HG03139 (cell line): ENCODE results near the gene SEMA6D.

Source experiments
- ATAC-seq: cut with Tn5 transposase; IDR thresholded peaks from one replicate; pipeline ENCODE4 v1.9.1; 2021; ENCODE audit not compliant: unreplicated experiment

SEMA6D gene

DNA sequence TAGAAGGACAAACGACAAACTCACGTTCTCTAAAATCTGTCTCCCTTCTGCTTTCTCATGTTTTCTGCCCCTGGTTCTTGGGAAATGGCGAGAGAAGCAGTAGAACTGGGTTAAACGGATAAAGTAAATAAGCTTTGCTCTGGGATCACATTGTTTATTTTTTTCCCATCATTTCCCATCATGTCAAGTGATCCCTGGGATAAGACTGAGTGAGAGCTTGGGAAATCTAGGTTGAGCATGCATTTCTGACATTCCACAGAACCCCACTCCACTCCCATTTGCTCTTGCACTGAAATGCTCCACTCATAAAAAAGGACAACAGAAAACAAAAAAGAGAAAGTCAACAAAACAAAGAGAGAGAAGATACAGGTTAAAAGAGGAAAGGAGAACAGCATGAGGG is 69.1 kb downstream of the SEMA6D start:
- no peak for ATAC-seq

DNA sequence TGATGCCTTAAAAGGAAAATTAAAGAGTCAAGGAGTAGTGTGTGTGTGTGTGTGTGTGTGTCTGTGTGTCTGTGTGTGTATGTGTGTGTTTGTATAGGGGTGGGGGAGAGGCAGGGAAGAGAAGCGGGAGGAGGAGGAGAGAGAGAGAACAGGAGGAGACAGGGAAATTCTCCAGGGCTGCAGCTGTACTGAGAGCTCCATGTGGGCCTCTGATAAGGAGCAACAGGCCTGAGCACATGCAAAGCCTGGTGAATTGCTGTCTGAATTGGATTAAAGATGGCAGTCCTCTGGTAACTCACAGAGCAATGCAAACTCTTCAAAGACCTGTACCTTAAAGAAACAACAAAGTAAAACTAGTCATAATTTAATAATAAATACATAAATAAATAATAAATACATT is 70.6 kb downstream of the SEMA6D start:
- ATAC-seq = no peak

DNA sequence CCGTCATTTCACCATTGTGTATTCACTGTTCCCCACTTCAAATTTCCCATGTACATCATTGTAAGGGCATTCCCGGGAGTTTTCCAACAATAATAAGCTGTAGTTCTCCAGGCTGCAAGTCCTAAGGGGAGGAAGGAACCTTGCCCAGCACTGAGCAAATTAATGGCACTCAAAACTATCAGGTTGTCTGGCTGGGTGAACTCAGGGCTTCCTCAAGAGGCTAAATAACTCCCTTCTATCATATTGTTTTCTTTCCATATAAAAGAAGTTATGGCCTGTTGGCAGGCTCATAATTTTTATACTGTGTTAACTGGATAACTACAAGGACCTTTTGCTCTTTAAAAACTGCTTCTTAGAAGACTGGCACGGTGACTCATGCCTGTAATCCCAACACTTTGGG is 71.4 kb downstream of the SEMA6D start:
- ATAC-seq = no peak

DNA sequence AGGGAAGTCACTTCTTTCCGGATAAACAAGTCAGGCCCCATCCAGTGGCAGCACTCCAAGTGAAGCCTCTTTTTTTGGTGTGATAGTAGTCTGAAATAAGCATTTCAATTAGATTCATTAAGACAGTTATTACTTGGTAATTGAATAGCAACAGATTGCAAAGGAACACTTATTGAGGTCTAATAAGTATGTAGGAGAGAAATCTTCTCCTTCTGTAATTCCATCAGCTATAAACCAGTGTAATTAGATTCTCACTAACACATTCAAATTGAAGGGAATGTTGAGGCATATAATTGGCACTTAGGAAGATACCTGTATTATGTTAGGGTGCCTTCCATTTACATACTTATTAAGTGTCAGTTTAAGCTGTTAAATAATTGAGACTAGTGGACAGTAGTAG is 73.9 kb downstream of the SEMA6D start:
- ATAC-seq = no peak

DNA sequence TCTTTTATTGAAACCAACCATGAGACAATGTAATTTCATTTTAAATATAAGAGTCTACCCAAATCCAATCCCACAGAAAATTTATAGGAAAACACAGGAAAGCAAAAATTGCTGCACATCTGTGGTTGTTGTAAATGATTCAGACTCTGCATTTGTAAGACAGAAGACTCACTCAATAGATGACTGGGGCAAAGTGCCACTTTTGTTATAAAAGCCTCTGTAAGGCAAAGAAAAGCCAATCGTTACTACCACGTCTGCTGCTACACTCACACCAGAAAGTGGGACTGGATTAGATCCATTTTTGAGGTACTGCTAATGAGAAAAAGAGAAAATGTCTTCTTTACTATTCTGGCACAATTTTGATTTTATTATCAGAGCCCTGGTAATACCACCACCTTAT is 74.9 kb downstream of the SEMA6D start:
- no peak for ATAC-seq

DNA sequence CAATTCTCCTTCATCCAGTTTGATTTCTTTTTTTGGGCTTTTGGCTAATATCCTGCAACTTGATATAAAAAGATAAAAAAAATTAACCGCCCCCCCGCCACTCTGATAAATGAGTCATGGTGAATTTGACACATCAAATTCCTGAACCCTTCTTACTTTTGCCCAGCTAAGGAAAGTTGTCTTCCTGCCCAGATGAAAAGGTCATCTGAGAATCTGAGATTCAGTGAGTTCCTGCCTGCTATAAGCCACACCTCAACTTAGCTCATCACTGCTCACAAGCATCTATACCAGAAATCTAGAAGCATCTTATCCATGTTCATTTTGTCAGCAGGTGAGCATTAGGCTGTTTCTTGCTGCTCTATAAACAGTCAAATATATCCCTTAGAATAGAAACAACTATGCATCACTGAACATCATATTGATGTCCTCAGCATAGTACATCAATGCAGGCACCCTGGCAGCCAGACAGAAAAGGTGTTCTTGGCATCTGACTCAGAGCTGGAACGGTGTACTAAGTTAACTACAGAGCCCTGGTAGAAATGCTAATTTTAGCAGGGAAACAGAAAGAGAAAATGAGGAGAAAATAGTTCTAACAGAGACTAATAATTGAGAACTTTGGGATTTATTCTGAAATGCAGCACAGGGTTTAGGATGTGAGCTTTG is 77.1 kb downstream of the SEMA6D start:
- ATAC-seq = no peak

DNA sequence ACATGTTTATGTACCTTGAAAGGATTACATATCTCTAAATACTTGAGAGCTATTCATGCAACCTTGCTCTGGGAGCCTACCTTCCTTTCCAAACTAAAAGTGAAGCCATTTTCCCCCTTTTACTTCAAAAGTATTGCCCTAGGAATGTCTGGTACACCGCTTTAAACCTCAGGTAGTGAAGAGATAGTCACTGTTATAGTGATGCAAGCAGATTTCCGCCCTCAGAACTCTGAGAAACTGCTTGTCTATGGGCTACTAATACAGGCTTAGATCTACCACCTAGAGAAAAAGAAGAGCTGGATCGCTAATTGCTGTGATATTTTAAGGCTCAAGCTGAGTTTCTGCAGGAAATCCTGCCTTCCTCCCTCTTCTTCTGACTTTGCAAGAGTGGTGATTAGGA is 78.6 kb downstream of the SEMA6D start:
- no peak for ATAC-seq

DNA sequence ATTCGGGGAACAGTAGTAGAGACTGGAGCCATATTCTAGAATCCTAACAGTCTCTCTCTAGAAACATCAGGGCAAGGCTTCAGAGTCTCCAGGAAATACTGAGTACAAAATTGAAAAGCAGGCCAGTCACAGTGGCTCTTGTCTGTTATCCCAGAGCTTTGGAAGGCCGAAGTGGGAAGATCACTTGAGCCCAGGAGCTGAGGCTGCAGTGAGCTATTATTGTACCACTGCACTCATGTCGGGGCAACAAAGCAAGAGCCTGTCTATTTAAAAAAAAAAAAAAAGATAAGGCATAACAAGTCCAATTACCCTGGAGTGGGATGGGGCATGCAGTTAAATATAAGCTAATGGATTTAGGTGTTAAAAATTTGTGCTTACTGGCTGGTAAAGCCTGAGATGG is 79.0 kb downstream of the SEMA6D start:
- ATAC-seq = no peak

DNA sequence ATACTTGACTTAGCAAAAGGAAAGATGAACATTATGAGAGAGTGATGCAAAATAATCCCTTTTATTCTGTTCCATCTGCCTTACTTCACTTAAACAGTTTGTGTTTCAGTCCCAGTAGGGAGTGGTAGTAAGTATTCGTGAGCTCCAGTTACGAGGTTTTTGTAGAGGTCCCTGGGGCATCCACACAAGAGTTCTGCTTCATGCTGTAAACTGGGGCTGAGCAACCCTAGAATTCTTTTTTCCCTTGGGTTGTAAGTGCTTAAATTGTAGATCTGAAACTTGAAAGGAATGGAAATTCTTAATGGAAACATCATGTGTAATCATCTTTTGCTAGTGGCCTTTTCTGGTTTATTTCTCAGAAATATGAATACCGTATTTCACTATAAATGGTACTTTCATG is 79.5 kb downstream of the SEMA6D start:
- no peak for ATAC-seq

DNA sequence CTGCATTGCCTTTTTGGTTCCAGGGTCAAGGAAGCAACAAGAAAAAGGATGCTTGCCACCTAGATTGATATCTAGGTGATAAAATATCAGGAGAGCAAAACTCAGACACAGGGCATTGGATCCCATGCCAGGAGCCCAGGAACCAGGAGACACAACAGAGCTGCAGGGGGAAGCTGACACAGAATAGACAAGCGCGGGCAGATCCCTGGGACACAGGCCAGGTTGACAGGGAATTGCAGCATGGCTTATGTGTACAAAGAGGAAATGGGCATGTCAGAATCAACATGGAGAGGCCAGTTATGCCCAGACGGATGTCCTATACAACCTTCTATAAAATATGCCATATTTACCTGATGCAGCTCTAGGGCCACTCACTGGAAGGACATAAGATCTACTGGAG is 84.2 kb downstream of the SEMA6D start:
- no peak for ATAC-seq

DNA sequence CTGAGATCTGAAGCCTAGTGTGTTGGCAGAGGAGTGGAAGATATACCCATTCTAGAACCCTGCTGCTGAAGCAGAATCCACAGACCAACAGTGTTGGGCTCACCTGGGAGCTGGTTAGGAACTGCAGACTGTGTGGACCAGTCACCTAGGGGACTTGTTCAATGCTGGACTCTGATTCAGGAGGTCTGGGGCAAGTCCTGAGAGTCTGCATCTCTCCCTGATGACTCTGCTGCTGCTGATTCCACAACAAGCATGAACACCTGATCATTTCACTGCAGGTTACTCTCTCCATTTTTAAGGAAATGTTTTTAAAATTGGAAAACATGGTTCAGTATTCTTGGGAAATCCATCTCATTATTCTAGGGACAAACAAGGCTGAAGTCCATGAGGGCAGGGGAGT is 84.9 kb downstream of the SEMA6D start:
- ATAC-seq = no peak

DNA sequence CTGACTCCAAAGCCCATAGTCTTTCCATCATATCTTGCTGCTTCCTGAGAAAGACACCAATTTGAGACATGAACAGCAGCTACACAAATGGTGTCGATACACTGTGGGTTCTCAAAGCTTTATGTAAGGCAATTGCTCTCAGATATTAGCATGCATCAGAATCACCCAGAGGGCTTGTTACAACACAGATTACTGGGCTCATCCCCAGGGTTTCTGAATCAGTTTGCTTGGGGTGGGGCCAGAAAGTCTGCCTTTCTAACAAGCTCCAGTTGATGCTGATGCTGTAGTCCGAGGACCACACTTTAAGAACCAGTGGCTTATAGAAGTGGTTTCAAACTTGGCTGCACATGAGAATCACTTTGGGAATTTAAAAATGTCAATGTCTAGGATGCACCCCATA is 86.5 kb downstream of the SEMA6D start:
- ATAC-seq = no peak

DNA sequence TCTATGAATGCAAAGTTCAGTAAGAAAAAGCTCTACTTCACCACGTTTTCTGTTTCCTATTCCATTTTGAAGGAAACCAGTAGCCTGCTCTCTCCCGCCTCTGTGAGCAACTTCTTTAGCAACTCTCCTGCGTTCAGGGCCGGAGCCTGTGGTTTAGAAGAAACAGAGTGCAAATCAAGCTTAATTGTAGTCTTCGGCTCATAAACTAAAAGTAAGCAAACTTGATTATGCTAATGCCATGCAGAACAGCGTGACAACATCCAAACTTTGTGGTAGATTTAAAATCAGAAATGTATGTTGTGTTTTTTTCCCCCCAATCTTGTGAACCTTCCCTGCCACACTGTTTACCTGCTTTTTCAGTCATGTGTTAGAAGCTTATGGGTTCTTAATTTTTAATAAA is 87.4 kb downstream of the SEMA6D start:
- no peak for ATAC-seq

DNA sequence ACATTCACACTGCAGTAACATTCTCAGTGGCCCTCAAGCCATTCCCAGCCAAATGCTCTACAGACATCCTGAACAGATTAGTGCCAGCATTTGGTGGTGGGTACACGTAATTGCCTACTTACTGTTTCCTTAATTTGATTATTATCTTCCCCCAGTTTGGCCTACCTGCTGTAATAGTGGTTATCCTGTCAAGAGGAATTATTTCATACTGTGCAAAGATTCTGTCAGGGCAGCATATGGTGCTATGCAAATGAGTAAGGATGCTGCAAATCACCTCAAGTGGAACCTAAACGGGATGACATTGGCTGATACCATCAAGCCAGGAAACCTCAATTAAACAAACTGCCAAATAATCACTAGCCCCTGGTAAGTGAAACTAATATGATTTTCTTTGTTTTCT is 88.7 kb downstream of the SEMA6D start:
- ATAC-seq = no peak

DNA sequence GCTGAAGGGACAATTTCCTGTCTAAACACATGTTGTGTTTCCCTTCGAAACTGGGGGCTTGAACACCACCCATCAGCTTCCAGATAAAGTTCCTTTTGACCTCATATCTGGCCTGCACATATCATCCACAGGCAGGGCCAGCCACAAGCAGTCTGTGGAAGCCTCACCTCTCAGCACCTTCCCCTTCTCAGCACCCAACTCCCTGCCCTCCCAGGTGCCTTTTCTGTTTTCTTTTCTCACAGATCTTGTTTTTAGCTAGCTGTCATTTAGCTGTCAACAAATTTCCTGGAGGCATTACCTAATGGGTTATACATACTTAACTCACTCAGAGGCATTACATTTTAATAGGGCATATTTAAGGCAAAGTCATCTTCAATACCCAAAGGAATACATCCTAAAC is 93.9 kb downstream of the SEMA6D start:
- no peak for ATAC-seq

DNA sequence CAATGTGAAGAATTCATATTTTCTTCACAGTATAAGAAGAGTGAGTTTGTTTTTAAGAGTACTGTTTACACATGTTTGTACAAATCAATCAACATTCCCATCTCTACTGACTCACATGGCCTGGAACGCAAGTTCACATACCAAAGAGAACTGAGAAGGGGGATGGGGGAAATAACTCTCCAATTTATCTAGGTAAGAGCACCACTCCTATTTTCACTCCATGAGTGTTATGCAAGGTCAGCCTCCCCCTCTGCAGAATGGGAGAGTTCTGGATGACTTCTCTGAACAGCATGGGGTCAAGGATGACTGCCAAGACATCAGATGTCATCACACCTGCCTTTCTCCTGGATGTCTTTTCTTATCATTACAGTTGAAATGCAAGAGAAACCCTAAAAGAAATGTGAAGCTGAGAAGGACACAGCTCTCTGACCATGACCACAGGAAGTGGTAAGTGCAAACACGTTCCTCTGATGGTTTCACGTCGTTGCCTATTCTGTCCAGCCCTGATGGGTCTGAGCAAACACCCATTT is 95.2 kb downstream of the SEMA6D start:
- ATAC-seq = peak; percentile 79

DNA sequence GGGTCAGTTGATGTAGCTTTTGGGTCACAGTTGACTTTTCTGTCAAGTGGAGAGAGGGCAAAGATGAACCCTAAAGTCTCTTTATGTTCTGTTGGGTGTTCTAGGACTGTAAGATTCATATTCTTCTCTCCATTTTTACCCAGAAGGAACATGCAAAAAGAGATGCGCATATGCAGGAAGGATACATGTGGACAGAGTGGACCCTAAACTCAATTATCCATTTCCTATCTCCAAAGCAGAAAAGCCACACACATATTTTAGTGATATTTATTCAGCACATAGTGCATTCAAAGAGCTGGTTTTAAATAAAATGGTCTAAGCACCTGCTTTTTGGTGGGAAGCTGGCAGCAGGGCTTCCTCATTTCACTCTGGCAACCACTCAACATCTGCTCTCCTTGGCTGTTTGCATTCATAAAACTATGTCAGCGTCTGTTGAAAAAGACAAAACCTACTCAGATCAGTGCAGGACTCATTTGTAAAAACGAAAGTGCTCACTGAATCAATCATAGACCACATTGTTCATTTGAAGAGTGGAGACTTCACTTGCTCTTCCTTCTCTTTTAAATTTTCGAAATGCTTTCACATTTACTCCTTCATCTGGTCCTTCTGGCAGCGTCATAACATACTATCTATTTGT is 96.6 kb downstream of the SEMA6D start:
- peak; percentile 82 for ATAC-seq

DNA sequence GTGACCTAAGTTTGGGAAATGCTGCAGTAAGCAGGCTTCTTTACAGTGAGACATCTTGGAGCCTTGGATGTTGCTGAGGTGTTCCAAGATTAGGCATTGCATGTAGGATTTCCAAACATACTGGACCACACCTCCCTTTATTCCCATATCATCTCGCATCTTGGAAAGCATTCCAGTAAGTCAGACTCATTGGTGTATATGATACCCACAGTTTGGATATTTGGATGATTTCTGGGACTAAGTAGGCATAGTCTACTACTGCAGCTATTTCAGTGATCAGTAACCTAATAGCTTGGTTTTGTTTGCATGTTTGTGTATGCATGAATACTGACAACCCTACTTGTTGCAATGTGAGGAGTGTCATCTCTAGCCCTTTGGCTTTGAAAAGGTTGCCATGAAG is 97.3 kb downstream of the SEMA6D start:
- no peak for ATAC-seq

DNA sequence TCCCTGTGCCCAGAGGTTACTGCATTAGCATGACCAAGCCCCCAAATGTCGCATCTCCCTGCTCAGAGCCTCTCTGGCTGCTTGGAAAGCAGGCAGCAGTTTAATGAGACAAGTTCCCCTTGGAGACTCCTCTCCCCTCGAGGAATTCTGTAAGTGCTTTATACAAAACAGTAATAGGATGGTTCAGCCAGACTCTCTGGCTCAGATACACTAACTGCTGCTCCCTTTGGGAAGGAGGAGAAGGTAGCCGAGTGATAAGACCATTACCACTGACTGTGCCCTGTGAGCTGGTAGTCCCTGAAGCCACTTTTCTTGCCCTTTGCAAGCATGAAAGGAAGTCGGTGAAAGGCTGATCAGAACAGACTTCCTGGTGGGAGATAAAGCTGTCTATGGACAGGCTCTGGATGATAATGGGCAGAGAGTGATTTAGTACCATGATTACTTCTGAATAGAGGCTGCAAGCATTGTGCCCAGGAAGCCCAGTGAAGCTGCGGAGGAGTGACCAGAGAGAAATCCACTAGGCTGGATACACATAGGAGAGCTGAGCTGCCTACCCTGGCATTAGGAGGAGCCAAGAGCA is 100.8 kb downstream of the SEMA6D start:
- no peak for ATAC-seq

DNA sequence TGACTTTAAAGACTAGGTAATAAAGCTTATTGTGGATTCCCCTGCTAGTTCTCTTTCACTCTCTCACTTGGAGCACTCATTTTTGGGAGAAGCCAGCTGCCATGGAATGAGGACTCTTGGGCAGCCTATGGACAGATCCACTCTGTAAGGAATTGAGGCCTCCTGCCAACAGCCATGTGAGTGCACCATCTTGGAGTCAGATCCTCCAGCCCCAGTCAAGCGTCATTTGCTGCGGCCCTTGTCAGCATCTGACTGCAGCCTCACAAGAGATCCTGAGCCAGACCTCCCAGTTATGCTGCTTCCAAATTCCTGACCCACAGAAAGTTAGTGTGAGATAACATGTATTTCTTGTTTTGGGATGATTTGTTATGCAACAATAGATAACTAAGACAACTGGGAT is 101.9 kb downstream of the SEMA6D start:
- ATAC-seq = no peak

DNA sequence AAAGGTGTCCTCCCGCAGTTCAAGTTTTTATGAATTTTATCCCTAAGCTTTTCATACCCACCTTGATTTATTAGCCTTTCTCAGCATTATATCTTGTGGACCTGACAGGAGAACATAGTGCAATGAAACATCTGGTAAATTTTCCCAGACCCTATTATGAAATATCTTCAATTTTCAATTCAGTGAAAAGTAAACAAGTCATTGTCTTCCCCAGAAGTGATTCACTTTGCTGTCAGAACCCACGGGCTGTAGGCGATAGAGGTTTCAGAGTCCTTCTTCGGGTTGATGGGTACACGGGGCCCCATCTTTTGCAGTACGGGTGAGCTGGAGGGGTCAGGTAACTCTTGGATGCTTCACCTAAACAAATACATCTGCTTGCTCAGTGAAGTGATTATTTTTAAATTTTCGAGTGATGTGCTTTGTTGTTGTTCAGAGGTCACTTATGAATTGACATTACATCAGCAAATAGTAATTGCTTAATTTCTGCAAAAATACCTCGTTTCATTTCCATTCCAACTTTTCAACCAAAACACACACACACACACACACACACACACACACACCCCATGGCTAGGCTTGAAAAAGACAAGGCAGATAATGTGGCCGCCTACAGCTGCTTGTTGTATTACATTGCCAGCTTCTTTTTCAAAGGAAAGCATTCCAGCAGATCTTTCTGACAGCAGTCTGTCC is 102.9 kb downstream of the SEMA6D start:
- no peak for ATAC-seq

DNA sequence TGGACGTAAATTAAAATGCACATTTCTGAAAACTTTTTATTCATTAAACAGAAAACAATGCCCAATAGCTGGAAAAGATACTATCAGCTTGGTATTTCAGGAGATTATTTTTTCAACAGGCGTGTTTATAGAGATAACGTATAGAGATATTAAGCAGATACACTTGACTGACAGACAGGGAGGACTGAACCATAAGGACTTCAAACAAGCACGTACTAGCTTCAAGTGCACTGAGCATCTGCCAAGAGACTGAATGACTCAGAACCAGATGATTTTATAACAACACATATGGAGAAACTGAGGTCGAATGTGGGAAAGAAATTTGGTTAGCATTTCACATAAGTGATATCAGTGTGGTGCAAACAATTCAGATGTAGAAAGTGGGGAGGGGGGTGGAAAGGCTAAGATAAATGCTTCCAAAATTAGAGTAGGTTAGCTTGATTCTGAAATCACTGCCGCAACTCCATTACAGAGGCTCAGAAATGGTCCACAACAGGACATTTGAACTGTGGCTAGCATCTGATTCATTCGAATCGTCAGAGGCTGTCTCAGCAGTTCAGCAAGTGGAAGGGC is 103.5 kb downstream of the SEMA6D start:
- no peak for ATAC-seq
